ENCODE results near the gene AKR1D1.

AKR1D1 gene

DNA sequence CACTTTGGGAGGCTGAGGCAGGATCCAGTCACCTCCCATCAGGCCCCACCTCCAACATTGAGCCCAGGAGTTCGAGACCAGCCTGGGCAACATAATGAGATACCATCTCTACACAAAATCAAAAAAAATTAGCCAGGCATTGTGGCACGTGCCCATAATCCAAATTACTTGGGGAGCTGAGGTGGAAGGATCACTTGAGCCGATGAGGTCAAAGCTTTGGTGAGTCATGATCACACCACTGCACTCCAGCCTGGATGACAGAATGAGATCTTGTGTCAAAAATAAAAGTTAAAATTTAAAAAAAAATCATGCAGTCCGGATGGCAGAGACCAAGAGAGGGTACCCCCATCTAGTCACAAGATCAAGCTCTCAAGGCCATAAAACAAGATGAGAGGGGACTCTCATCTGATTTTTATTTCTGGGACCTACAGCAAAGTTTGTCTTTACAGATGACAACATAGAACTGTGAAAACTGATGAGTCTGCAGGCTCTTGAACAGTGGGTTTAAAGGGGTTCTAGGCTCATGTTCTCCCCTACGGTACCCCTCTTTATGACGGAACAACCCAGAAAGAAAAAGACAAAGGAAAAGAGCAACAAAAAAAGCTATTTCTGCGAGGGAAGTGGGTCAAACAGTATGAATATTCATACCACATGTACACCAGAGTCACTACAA is 45.4 kb upstream of the AKR1D1 start (continued):
- TF ChIP-seq, protein P1, sequence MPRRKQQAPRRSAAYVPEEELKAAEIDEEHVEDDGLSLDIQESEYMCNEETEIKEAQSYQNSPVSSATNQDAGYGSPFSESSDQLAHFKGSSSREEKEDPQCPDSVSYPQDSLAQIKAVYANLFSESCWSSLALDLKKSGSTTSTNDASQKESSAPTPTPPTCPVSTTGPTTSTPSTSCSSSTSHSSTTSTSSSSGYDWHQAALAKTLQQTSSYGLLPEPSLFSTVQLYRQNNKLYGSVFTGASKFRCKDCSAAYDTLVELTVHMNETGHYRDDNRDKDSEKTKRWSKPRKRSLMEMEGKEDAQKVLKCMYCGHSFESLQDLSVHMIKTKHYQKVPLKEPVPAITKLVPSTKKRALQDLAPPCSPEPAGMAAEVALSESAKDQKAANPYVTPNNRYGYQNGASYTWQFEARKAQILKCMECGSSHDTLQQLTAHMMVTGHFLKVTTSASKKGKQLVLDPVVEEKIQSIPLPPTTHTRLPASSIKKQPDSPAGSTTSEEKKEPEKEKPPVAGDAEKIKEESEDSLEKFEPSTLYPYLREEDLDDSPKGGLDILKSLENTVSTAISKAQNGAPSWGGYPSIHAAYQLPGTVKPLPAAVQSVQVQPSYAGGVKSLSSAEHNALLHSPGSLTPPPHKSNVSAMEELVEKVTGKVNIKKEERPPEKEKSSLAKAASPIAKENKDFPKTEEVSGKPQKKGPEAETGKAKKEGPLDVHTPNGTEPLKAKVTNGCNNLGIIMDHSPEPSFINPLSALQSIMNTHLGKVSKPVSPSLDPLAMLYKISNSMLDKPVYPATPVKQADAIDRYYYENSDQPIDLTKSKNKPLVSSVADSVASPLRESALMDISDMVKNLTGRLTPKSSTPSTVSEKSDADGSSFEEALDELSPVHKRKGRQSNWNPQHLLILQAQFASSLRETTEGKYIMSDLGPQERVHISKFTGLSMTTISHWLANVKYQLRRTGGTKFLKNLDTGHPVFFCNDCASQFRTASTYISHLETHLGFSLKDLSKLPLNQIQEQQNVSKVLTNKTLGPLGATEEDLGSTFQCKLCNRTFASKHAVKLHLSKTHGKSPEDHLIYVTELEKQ (tag by site-specific recombination; IDR thresholded peaks at IDR 0.05; ENCODE audit: borderline replicate concordance), result no peak
- TF ChIP-seq, protein P2, sequence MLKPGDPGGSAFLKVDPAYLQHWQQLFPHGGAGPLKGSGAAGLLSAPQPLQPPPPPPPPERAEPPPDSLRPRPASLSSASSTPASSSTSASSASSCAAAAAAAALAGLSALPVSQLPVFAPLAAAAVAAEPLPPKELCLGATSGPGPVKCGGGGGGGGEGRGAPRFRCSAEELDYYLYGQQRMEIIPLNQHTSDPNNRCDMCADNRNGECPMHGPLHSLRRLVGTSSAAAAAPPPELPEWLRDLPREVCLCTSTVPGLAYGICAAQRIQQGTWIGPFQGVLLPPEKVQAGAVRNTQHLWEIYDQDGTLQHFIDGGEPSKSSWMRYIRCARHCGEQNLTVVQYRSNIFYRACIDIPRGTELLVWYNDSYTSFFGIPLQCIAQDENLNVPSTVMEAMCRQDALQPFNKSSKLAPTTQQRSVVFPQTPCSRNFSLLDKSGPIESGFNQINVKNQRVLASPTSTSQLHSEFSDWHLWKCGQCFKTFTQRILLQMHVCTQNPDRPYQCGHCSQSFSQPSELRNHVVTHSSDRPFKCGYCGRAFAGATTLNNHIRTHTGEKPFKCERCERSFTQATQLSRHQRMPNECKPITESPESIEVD (tag by site-specific recombination; IDR thresholded peaks at IDR 0.05), result no peak
- TF ChIP-seq ZNF350 (tag by site-specific recombination; IDR thresholded peaks at IDR 0.05) (no peak), MYNN (tag by site-specific recombination; IDR thresholded peaks at IDR 0.05; ENCODE audit: borderline replicate concordance) (no peak), ZNF19 (tag by site-specific recombination; IDR thresholded peaks at IDR 0.05; ENCODE audit: low read depth) (no peak), BCL6B (tag by site-specific recombination; IDR thresholded peaks at IDR 0.05) (no peak), ZNF629 (tag by site-specific recombination; IDR thresholded peaks at IDR 0.05) (peak; percentile 82), ZXDB (tag by site-specific recombination; IDR thresholded peaks at IDR 0.05) (no peak), YY2 (tag by site-specific recombination; IDR thresholded peaks at IDR 0.05) (no peak), ZNF202 (tag by site-specific recombination; IDR thresholded peaks at IDR 0.05; ENCODE audit: borderline replicate concordance) (no peak), ZBTB8A (tag by site-specific recombination; IDR thresholded peaks at IDR 0.05) (no peak), ZBTB11 (tag by site-specific recombination; conservative IDR thresholded peaks at IDR 0.05; ENCODE audit: low read depth) (no peak), ZNF792 (tag by site-specific recombination; IDR thresholded peaks at IDR 0.05) (no peak), ZNF600 (tag by site-specific recombination; IDR thresholded peaks at IDR 0.05) (peak; percentile 15; the same call in 1 of the 2 replicates), ZNF423 (tag by site-specific recombination; IDR thresholded peaks at IDR 0.05) (no peak), ZNF610 (tag by site-specific recombination; IDR thresholded peaks at IDR 0.05; ENCODE audit: borderline replicate concordance) (no peak), ZNF398 (tag by site-specific recombination; IDR thresholded peaks at IDR 0.05) (peak; percentile 42; the same call in 1 of the 2 replicates), ZNF596 (tag by site-specific recombination; IDR thresholded peaks at IDR 0.05) (no peak)
- TF ChIP-seq, protein P3, sequence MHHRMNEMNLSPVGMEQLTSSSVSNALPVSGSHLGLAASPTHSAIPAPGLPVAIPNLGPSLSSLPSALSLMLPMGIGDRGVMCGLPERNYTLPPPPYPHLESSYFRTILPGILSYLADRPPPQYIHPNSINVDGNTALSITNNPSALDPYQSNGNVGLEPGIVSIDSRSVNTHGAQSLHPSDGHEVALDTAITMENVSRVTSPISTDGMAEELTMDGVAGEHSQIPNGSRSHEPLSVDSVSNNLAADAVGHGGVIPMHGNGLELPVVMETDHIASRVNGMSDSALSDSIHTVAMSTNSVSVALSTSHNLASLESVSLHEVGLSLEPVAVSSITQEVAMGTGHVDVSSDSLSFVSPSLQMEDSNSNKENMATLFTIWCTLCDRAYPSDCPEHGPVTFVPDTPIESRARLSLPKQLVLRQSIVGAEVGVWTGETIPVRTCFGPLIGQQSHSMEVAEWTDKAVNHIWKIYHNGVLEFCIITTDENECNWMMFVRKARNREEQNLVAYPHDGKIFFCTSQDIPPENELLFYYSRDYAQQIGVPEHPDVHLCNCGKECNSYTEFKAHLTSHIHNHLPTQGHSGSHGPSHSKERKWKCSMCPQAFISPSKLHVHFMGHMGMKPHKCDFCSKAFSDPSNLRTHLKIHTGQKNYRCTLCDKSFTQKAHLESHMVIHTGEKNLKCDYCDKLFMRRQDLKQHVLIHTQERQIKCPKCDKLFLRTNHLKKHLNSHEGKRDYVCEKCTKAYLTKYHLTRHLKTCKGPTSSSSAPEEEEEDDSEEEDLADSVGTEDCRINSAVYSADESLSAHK (tag by site-specific recombination; IDR thresholded peaks at IDR 0.05), result no peak

Data from HEK293 (cell line).